H1 (cell line): ENCODE results near the gene LCLAT1. TPM values are rescaled to one million over a fixed set of nuclear protein-coding genes. Genes with fewer than 3 reads are reported as not detected.

Experiments
- CTCF ChIA-PET: fragments of 300-600 bp; sonication (Branson Sonifier 250); formaldehyde crosslinking; loops from one replicate; lab custom pipeline; 2021; ENCODE audit not compliant: partially characterized antibody; lab: Charles Lee
- POLR2A ChIA-PET: fragments of 300-600 bp; sonication (Branson Sonifier 250); formaldehyde crosslinking; loops from one replicate; lab custom pipeline; 2021; ENCODE audit warnings: inconsistent platforms; ENCODE audit not compliant: partially characterized antibody; lab: Charles Lee
- DNase-seq, 2 experiments: peaks; one replicate each; pipeline versions ENCODE4 v3.0.0 to v3.0.0-alpha.2; 2010 to 2022; ENCODE audit warnings: low spot score in 2 of 2, low read depth in 1 of 2, mixed read lengths in 1 of 2
- FAIRE-seq: peaks from 2 replicates; lab custom pipeline; 2011; peaks lifted over from hg19 to GRCh38; lab: Jason Lieb, UNC
- H2AFZ ChIP-seq: 2 replicates; pipeline ENCODE4 v1.8.1; 2012; ENCODE audit warnings: low read length, inconsistent platforms
- H2AK5ac ChIP-seq: 2 replicates; pipeline ENCODE4 v1.6.1; 2013; ENCODE audit warnings: low read depth, low read length
- H2BK120ac ChIP-seq: replicated peaks from 2 replicates; pipeline ENCODE3; 2013; ENCODE audit warnings: low read depth, low read length, inconsistent platforms
- H2BK12ac ChIP-seq: 2 replicates; pipeline ENCODE4 v1.6.1; 2013; ENCODE audit warnings: low read depth, low read length
- H2BK15ac ChIP-seq: 2 replicates; pipeline ENCODE4 v1.6.1; 2013; ENCODE audit warnings: low read length
- H2BK20ac ChIP-seq: 2 replicates; pipeline ENCODE4 v1.6.1; 2013; ENCODE audit warnings: low read length
- H2BK5ac ChIP-seq: 2 replicates; pipeline ENCODE4 v1.6.1; 2013; ENCODE audit warnings: low read depth, low read length
- H3K14ac ChIP-seq: 2 replicates; pipeline ENCODE4 v1.6.1; 2013; ENCODE audit warnings: inconsistent platforms; ENCODE audit not compliant: insufficient read length
- H3K18ac ChIP-seq: 2 replicates; pipeline ENCODE4 v1.6.1; 2013; ENCODE audit warnings: low read length; ENCODE audit errors: extremely low read depth
- H3K23ac ChIP-seq: 2 replicates; pipeline ENCODE4 v1.6.1; 2013; ENCODE audit warnings: inconsistent platforms; ENCODE audit not compliant: insufficient read length
- H3K23me2 ChIP-seq: 2 replicates; pipeline ENCODE4 v1.6.1; 2013; ENCODE audit warnings: low read depth, low read length
- H3K27ac ChIP-seq: 2 replicates; pipeline ENCODE4 v1.6.1; 2011; ENCODE audit warnings: low read depth, low read length, inconsistent platforms
- H3K27me3 ChIP-seq, 4 experiments: replicated peaks in 1 of 4; 1 replicate in 1 of 4; 2 replicates in 3 of 4; pipeline versions ENCODE4 v1.6.1 to v1.8.1; 2011 to 2013; ENCODE audit warnings: low read length in 3 of 4, mild to moderate bottlenecking in 3 of 4, inconsistent platforms in 2 of 4, mixed read lengths in 2 of 4, moderate library complexity in 1 of 4; ENCODE audit not compliant: control insufficient read depth in 3 of 4, insufficient read depth in 3 of 4; ENCODE audit errors: extremely low read depth in 1 of 4
- H3K36me3 ChIP-seq, 4 experiments: 2 replicates each; pipeline versions ENCODE4 v1.6.1 to v1.8.1; 2011 to 2013; ENCODE audit warnings: mild to moderate bottlenecking in 4 of 4, low read length in 3 of 4, moderate library complexity in 2 of 4, control low read depth in 1 of 4, inconsistent platforms in 1 of 4; ENCODE audit not compliant: insufficient read depth in 4 of 4, control insufficient read depth in 2 of 4
- H3K4ac ChIP-seq: replicated peaks from 2 replicates; pipeline ENCODE3; 2013; ENCODE audit warnings: low read length, low read depth, mixed read lengths, inconsistent platforms; ENCODE audit not compliant: insufficient read length
- H3K4me1 ChIP-seq, 4 experiments: replicated peaks in 1 of 4; 1 replicate in 1 of 4; 2 replicates in 3 of 4; pipeline versions ENCODE4 v1.6.1 to v1.8.1; 2011 to 2013; ENCODE audit warnings: low read length in 3 of 4, inconsistent platforms in 2 of 4, mixed read lengths in 1 of 4; ENCODE audit not compliant: insufficient read depth in 4 of 4, control insufficient read depth in 3 of 4
- H3K4me2 ChIP-seq, 2 experiments: 2 replicates each; pipeline versions ENCODE4 v1.6.1 to v1.8.1; 2011 to 2013; ENCODE audit warnings: low read depth in 2 of 2, low read length in 2 of 2, control low read depth in 1 of 2, inconsistent platforms in 1 of 2, mild to moderate bottlenecking in 1 of 2; ENCODE audit not compliant: insufficient read depth in 1 of 2
- H3K4me3 ChIP-seq, 4 experiments: fragments of 200-600, 300-600 bp in 1 of 4; sonication (generic), shearing (Covaris generic), sonication (Bioruptor Twin) in 1 of 4; 2 replicates each; pipeline versions ENCODE4 v1.5.1 to v1.8.1; 2011 to 2016; ENCODE audit warnings: low read length in 4 of 4, low read depth in 3 of 4, control low read depth in 2 of 4, inconsistent platforms in 2 of 4, mild to moderate bottlenecking in 2 of 4, mixed read lengths in 1 of 4, moderate library complexity in 1 of 4; ENCODE audit not compliant: insufficient read depth in 2 of 4; ENCODE audit errors: extremely low read depth in 1 of 4
- H3K56ac ChIP-seq: replicated peaks from 2 replicates; pipeline ENCODE3; 2013; ENCODE audit warnings: low read depth, mild to moderate bottlenecking, mixed read lengths, low read length, inconsistent platforms; ENCODE audit not compliant: insufficient read length
- H3K79me1 ChIP-seq: 2 replicates; pipeline ENCODE4 v1.6.1; 2013; ENCODE audit warnings: low read depth, low read length, control low read depth
- H3K79me2 ChIP-seq, 2 experiments: 2 replicates each; pipeline versions ENCODE4 v1.6.1 to v1.8.1; 2012 to 2013; ENCODE audit warnings: low read length in 2 of 2, mild to moderate bottlenecking in 2 of 2, inconsistent platforms in 1 of 2; ENCODE audit not compliant: insufficient read depth in 2 of 2, control insufficient read depth in 1 of 2
- H3K9ac ChIP-seq, 4 experiments: replicated peaks in 1 of 4; 1 replicate in 1 of 4; 2 replicates in 3 of 4; pipeline versions ENCODE4 v1.6.1 to v1.8.1; 2011 to 2013; ENCODE audit warnings: low read depth in 3 of 4, low read length in 3 of 4, control low read depth in 2 of 4, mild to moderate bottlenecking in 2 of 4, moderate library complexity in 2 of 4, inconsistent platforms in 1 of 4; ENCODE audit errors: extremely low read depth in 1 of 4
- H3K9me3 ChIP-seq, 2 experiments: 2 replicates each; pipeline versions ENCODE4 v1.6.1 to v1.8.1; 2012 to 2013; ENCODE audit warnings: mild to moderate bottlenecking in 2 of 2, moderate library complexity in 2 of 2, control low read depth in 1 of 2, inconsistent platforms in 1 of 2, low read depth in 1 of 2, low read length in 1 of 2, mixed read lengths in 1 of 2; ENCODE audit not compliant: insufficient read depth in 2 of 2
- H4K20me1 ChIP-seq, 2 experiments: replicated peaks in 1 of 2; 2 replicates each; pipeline versions ENCODE3 to v1.8.1; 2011 to 2013; ENCODE audit warnings: inconsistent platforms in 2 of 2, low read length in 2 of 2, mild to moderate bottlenecking in 1 of 2; ENCODE audit not compliant: insufficient read depth in 2 of 2, control insufficient read depth in 1 of 2
- H4K5ac ChIP-seq: 2 replicates; pipeline ENCODE4 v1.6.1; 2013; ENCODE audit warnings: low read length, low read depth, mixed read lengths, inconsistent platforms; ENCODE audit not compliant: insufficient read length
- H4K8ac ChIP-seq: 2 replicates; pipeline ENCODE4 v1.8.0; 2013; ENCODE audit warnings: mild to moderate bottlenecking, moderate library complexity, low read length, inconsistent platforms; ENCODE audit not compliant: insufficient read depth; ENCODE audit errors: extremely low read depth
- H4K91ac ChIP-seq: replicated peaks from 2 replicates; pipeline ENCODE3; 2013; ENCODE audit warnings: low read length, mixed read lengths, inconsistent platforms; ENCODE audit not compliant: insufficient read length
- ASH2L ChIP-seq: fragments of 200-600, 300-600 bp; sonication (generic); IDR thresholded peaks from one replicate; pipeline ENCODE4 v1.7.1; 2017; ENCODE audit warnings: low read length
- CBX8 ChIP-seq: fragments of 300-800, 300-1000 bp; sonication (generic); IDR thresholded peaks from 2 replicates; pipeline ENCODE4 v1.7.1; 2016; ENCODE audit warnings: low read depth, low read length, borderline replicate concordance
- CREB1 ChIP-seq: IDR thresholded peaks from 2 replicates; pipeline ENCODE4 v1.6.1; 2012; ENCODE audit warnings: inconsistent platforms
- CTCF ChIP-seq, 3 experiments: IDR thresholded peaks; 1 replicate in 2 of 3; 2 replicates in 1 of 3; pipeline versions ENCODE4 v1.5.1 to v1.6.1; 2011; ENCODE audit warnings: low read length in 3 of 3, mild to moderate bottlenecking in 3 of 3, inconsistent platforms in 2 of 3, low read depth in 1 of 3, moderate library complexity in 1 of 3; ENCODE audit not compliant: insufficient read depth in 1 of 3; ENCODE audit errors: control extremely low read depth in 1 of 3
- EP300 ChIP-seq, 2 experiments: IDR thresholded peaks; 1 replicate in 1 of 2; 2 replicates in 1 of 2; pipeline ENCODE4 v1.6.1; 2011 to 2012; ENCODE audit warnings: low read depth in 2 of 2, low read length in 2 of 2, mild to moderate bottlenecking in 2 of 2, borderline replicate concordance in 1 of 2, inconsistent platforms in 1 of 2, moderate library complexity in 1 of 2
- FOSL1 ChIP-seq: IDR thresholded peaks from 2 replicates; pipeline ENCODE4 v1.6.1; 2011; ENCODE audit warnings: mild to moderate bottlenecking, low read depth, low read length, moderate library complexity; ENCODE audit not compliant: insufficient read depth
- GABPA ChIP-seq: IDR thresholded peaks from 2 replicates; pipeline ENCODE4 v1.6.1; 2011; ENCODE audit warnings: mild to moderate bottlenecking, low read length, moderate library complexity, borderline replicate concordance; ENCODE audit not compliant: insufficient read depth
- POLR2A ChIP-seq, 2 experiments: IDR thresholded peaks; 1 replicate in 1 of 2; 2 replicates in 1 of 2; pipeline ENCODE4 v1.6.1; 2011; ENCODE audit warnings: low read depth in 2 of 2, low read length in 2 of 2, mild to moderate bottlenecking in 2 of 2; ENCODE audit errors: control extremely low read depth in 1 of 2
- RNF2 ChIP-seq: fragments of 200-900, 300-1000 bp; sonication (generic); IDR thresholded peaks from 2 replicates; pipeline ENCODE4 v1.7.1; 2016; ENCODE audit warnings: borderline replicate concordance, low read depth, mild to moderate bottlenecking, antibody characterized with exemption, low read length; ENCODE audit not compliant: poor library complexity, severe bottlenecking; ENCODE audit errors: missing control alignments
- SUZ12 ChIP-seq: fragments of 200-600 bp; sonication (generic); IDR thresholded peaks from 2 replicates; pipeline ENCODE4 v1.6.1; 2012; ENCODE audit warnings: mild to moderate bottlenecking, inconsistent platforms, low read length, moderate library complexity, mixed read lengths
- WGBS, 2 experiments: shearing (Covaris generic) in 1 of 2; methylation state at CpG; one replicate each; pipeline versions ENCODE4 v1.1.6 to v1.1.7; 2013 to 2015; ENCODE audit warnings: low lambda C conversion rate in 2 of 2, mixed read lengths in 2 of 2, inconsistent platforms in 1 of 2, low coverage in 1 of 2, missing lambda C conversion rate in 1 of 2; ENCODE audit not compliant: insufficient replicate concordance in 2 of 2, insufficient coverage in 1 of 2, insufficient read length in 1 of 2; ENCODE audit errors: extremely low coverage in 1 of 2, missing lambda C conversion rate in 1 of 2; 5-methylcytosine and 5-hydroxymethylcytosine counted together
- polyA plus RNA-seq, 7 experiments: library from polyadenylated mRNA; depleted of rRNA in 3 of 7; stranded (reverse) in 5 of 7; unstranded in 2 of 7; fragments of >200 nt in 5 of 7; fragments of 200-250 nt in 2 of 7; gene quantifications; 1 replicate in 5 of 7; 2 replicates in 1 of 7; 4 replicates in 1 of 7; pipeline versions ENCODE4 v1.2.1 to v1.2.3, GENCODE V29; 2011 to 2013; ENCODE audit warnings: missing spikeins in 2 of 7, mixed read lengths in 2 of 7
- total RNA-seq: library from RNA; stranded (reverse); fragmentation: NEBNext Ultra II Directional; extraction: Animal tissue kit (Norgen Biotek cat#: 25700); gene quantifications from 2 replicates; pipeline ENCODE4 v1.2.1, GENCODE V29; 2021

LCLAT1 gene
- total and polyA plus RNA-seq, 2 of the 8 experiments (the other 6 are each of a cell fraction or from before 2014, with no cell fraction given), result 7.6 to 22.0 TPM

- no peak overlapping the region for H3K27ac ChIP-seq
- H2BK5ac ChIP-seq, result no peak overlapping the region
- no peak overlapping the region for H4K8ac ChIP-seq
- no peak overlapping the region for H4K91ac ChIP-seq
- FAIRE-seq (no peak), DNase-seq (no peak)
- H2BK120ac ChIP-seq, result no peak overlapping the region
- H2AK5ac ChIP-seq, result no peak overlapping the region
- peaks cover 0 to 5% of the 10 kb centered on the region in 2 experiments; a peak in 2 of 4 replicates for H3K79me2 ChIP-seq
- no peaks in the 10 kb centered on the region for H3K79me1 ChIP-seq
- H3K18ac ChIP-seq, result no peak overlapping the region
- no peak overlapping the region for H2AFZ ChIP-seq
- H2BK15ac ChIP-seq, result no peak overlapping the region
- no peak overlapping the region for H3K56ac ChIP-seq
- H3K9ac ChIP-seq, result no peak overlapping the region
- no peak overlapping the region for H3K4ac ChIP-seq
- no peak overlapping the region for H3K23ac ChIP-seq
- peaks cover 0 to 13% (median 4%) of the 10 kb centered on the region in 4 experiments; a peak in 5 of 8 replicates for H3K36me3 ChIP-seq
- no peak overlapping the region for H3K4me2 ChIP-seq
- no peak overlapping the region for H3K14ac ChIP-seq
- ChIA-PET POLR2A (no interaction called here), CTCF (interaction anchor here (1.1 kb wide), 1 partner anchor 27 kb away, joined by 3 read pairs; no protein-coding TSS in a partner anchor)
- no peaks in the 10 kb centered on the region for H3K23me2 ChIP-seq
- H4K20me1 ChIP-seq, result no peaks in the 10 kb centered on the region
- no peak overlapping the region for H2BK20ac ChIP-seq
- H3K4me3 ChIP-seq, result no peak overlapping the region
- H3K27me3 ChIP-seq, result no peaks in the 10 kb centered on the region
- TF ChIP-seq GABPA (no peak), CBX8 (no peak), CTCF (IDR thresholded peaks at IDR 0.05; ENCODE audit: control extremely low read depth in 1 of 3, insufficient read depth in 1 of 3, low read depth in 1 of 3, low read length in 3 of 3) (no peak), EP300 (IDR thresholded peaks at IDR 0.05; ENCODE audit: borderline replicate concordance in 1 of 2, low read depth in 2 of 2, low read length in 2 of 2) (no peak), ASH2L (no peak), RNF2 (no peak), CREB1 (no peak), SUZ12 (no peak), POLR2A (IDR thresholded peaks at IDR 0.05; ENCODE audit: control extremely low read depth in 1 of 2, low read depth in 2 of 2, low read length in 2 of 2) (no peak), FOSL1 (no peak)
- no peak overlapping the region for H2BK12ac ChIP-seq
- peaks cover 8 to 11% of the 10 kb centered on the region in 2 experiments; a peak in 3 of 4 replicates for H3K9me3 ChIP-seq
- H4K5ac ChIP-seq, result no peak overlapping the region
- 99% methylated on average over 16 of the region's 16 CpGs; no CpG with 5 or more reads in 1 of the 2 experiments for WGBS, 2 experiments
- H3K4me1 ChIP-seq, result peaks cover 0 to under 1% (median 0%) of the 10 kb centered on the region in 4 experiments; a peak in 2 of 7 replicates
Measured at GRCh38 chr2:30519796-30520195, 72.8 kb downstream of the LCLAT1 start.
